Prostate gland (tissue), 2 donors: ENCODE results near the gene ZNF669. TPM values are rescaled to one million over a fixed set of nuclear protein-coding genes. Genes with fewer than 3 reads are reported as not detected.

Source experiments
- DNase-seq: peaks from one replicate; pipeline ENCODE4 v3.0.0-alpha.2; 2019; ENCODE audit warnings: low spot score
- H3K27ac ChIP-seq, 2 donors: fragments of 200-600 bp; sonication (generic); 2 replicates each; pipeline ENCODE4 v1.5.1; 2017 to 2019
- H3K27me3 ChIP-seq: fragments of 200-600 bp; sonication (generic); replicated peaks from 2 replicates; pipeline ENCODE4 v1.5.1; 2019; ENCODE audit not compliant: insufficient read depth
- H3K36me3 ChIP-seq, 2 donors: fragments of 200-600 bp; sonication (generic); 1 replicate in 1 of 2; 2 replicates in 1 of 2; pipeline versions ENCODE4 v1.5.1 to v1.8.1; 2017 to 2019
- H3K4me1 ChIP-seq: fragments of 200-600 bp; sonication (generic); replicated peaks from 2 replicates; pipeline ENCODE4 v1.5.1; 2019
- H3K4me3 ChIP-seq, 2 donors: fragments of 200-600 bp; sonication (generic); 2 replicates each; pipeline ENCODE4 v1.5.1; 2017 to 2019
- H3K9me3 ChIP-seq: fragments of 200-600 bp; sonication (generic); 2 replicates; pipeline ENCODE4 v1.5.1; 2017
- CTCF ChIP-seq, 4 experiments: fragments of 200-600 bp in 2 of 4; fragments of 450-650 bp in 2 of 4; sonication (generic) in 2 of 4; IDR thresholded peaks; 1 replicate in 3 of 4; 2 replicates in 1 of 4; pipeline ENCODE4 v1.5.1; 2016 to 2019; ENCODE audit warnings: antibody characterized with exemption in 4 of 4, mild to moderate bottlenecking in 2 of 4, moderate library complexity in 2 of 4
- POLR2A ChIP-seq: fragments of 450-650 bp; IDR thresholded peaks from one replicate; pipeline ENCODE4 v1.6.1; 2016; ENCODE audit warnings: antibody characterized with exemption, mild to moderate bottlenecking
- POLR2AphosphoS5 ChIP-seq: sonication (generic); formaldehyde crosslinking; IDR thresholded peaks from one replicate; pipeline ENCODE4 v1.6.1; 2017; ENCODE audit warnings: antibody characterized with exemption
- WGBS: methylation state at CpG from one replicate; pipeline ENCODE4 v1.1.5; 2018; 5-methylcytosine and 5-hydroxymethylcytosine counted together
- intact Hi-C: fragments of 100-400 bp; cut with DNase I; formaldehyde crosslinking; loops from one replicate; pipeline ENCODE4 v1.14.2; 2022
- total RNA-seq, 2 donors: library from RNA; depleted of rRNA; stranded (reverse); fragments of >200 nt; gene quantifications; one replicate each; pipeline ENCODE4 v1.1.0, GENCODE V29; 2016

Gene ZNF669
- total RNA-seq, 2 donors from 2014 or later: 7.0 to 8.2 TPM

DNA sequence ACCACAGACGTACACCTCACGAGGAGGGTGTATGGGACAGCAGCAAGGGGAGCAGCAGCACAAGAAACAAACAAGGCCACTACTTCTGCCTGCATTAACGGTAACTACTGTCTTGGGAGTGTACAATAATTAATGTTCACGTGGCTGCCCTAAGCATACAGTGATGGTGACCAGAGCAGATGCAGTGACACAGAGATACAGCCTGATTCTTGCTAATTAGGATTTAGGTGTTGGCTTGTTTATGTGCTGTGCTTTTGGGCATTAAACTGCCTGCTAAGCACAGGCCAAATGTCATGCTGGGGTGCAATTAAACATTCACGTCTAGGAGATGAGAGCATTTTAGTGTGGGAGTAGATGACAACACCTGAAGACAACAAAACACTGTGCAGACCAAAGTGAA lies 7.2 kb downstream of the ZNF669 start:
- peaks cover 0 to 14% of the 10 kb centered on the region in 2 donors for H3K36me3 ChIP-seq
- H3K4me1 ChIP-seq: no peaks in the 10 kb centered on the region
- H3K4me3 ChIP-seq: no peak overlapping the region
- intact Hi-C loops: no loop called here
- H3K9me3 ChIP-seq: no peaks in the 10 kb centered on the region
- no peak overlapping the region for H3K27ac ChIP-seq
- H3K27me3 ChIP-seq: no peaks in the 10 kb centered on the region
- TF ChIP-seq CTCF (IDR thresholded peaks at IDR 0.05) (no peak), POLR2AphosphoS5 (no peak), POLR2A (no peak)
- 92% methylated on average over 5 of the region's 5 CpGs for WGBS
- no peak for DNase-seq

DNA sequence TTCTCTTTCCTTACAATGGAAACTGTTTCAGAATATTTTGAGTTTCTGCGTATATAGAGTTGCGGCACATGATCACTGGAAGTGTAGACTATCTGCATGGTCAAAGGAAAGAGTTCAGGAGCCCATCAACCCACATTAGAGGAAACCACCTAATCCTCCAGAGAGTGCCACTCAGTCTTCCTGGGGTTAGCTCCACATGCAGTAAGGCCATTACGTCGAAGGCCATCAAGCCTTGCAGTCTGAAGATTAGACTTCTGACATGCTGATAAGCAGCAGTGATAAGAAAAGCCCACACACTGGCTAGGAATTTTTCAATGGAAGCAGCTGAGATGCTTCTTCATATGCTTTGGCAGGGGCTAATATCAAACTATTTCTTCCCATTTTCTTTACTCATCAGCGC lies 7.6 kb downstream of the ZNF669 start:
- Histone ChIP-seq H3K36me3 (peaks cover 0 to 14% of the 10 kb centered on the region in 2 donors), H3K27ac (no peak overlapping the region), H3K4me1 (no peaks in the 10 kb centered on the region), H3K27me3 (no peaks in the 10 kb centered on the region), H3K4me3 (no peak overlapping the region), H3K9me3 (no peaks in the 10 kb centered on the region)
- no peak for DNase-seq
- WGBS: 92% methylated on average over 5 of the region's 5 CpGs
- TF ChIP-seq CTCF (IDR thresholded peaks at IDR 0.05) (no peak), POLR2A (no peak), POLR2AphosphoS5 (no peak)
- intact Hi-C loops: no loop called here

DNA sequence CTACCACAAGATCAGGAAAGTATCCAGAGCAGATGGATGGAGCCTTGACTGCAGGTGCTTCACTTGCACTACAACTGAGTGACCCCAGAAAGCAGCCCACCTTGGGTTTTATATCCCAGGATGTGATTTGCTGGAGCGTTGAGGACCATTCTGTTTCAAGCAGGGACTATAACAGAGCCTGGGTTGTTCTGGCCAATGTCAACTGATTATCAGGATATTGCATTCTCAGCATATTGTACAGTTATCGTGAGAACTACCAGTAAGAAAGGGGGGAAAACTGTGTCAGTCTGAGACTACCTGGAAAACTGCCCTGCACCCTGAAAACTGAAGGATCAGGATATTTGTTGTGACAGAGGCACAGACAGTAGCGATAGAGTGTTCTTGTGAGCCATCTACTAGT lies 8.0 kb downstream of the ZNF669 start:
- WGBS: 99% methylated on average over 3 of the region's 3 CpGs
- DNase-seq: no peak
- Histone ChIP-seq H3K4me1 (no peaks in the 10 kb centered on the region), H3K9me3 (no peaks in the 10 kb centered on the region), H3K36me3 (peaks cover 0 to 10% of the 10 kb centered on the region in 2 donors), H3K27ac (no peak overlapping the region), H3K27me3 (no peaks in the 10 kb centered on the region), H3K4me3 (no peak overlapping the region)
- intact Hi-C loops: no loop called here
- TF ChIP-seq POLR2AphosphoS5: no peak
- TF ChIP-seq CTCF (IDR thresholded peaks at IDR 0.05): no peak
- TF ChIP-seq POLR2A: no peak

DNA sequence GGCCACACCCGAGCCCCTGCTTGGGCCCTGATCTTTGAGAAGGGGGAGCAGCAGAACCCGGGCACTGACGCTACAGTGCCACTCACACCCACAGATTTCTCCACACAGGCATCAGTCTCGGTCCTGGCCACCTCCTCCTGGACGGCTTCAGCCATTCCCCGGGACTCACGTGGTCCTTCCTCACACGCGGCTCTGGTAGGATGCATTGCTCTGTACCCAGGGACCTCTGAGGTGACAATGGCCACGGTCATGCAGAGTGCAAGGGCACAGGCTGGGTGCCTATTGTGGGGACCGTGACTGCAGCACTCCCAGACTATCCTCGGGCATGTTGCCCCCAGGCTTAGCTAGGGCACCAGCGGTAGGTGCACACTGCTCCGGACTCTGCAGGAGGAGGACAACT lies 13.7 kb downstream of the ZNF669 start:
- Histone ChIP-seq H3K27me3 (no peaks in the 10 kb centered on the region), H3K4me3 (no peak overlapping the region), H3K4me1 (no peaks in the 10 kb centered on the region), H3K27ac (no peak overlapping the region), H3K9me3 (no peaks in the 10 kb centered on the region), H3K36me3 (no peaks in the 10 kb centered on the region)
- WGBS: 85% methylated on average over 13 of the region's 14 CpGs
- DNase-seq: no peak
- intact Hi-C loops: no loop called here
- TF ChIP-seq POLR2A (no peak), CTCF (IDR thresholded peaks at IDR 0.05) (no peak), POLR2AphosphoS5 (no peak)

GRCh38 chr1:247089616-247090375 lies 14.4 kb downstream of the ZNF669 start:
- WGBS: 62% methylated on average over 17 of the region's 17 CpGs
- TF ChIP-seq POLR2A: no peak
- no peak for TF ChIP-seq CTCF (IDR thresholded peaks at IDR 0.05)
- no peak for TF ChIP-seq POLR2AphosphoS5
- Histone ChIP-seq H3K9me3 (no peaks in the 10 kb centered on the region), H3K27ac (no peak overlapping the region), H3K4me3 (no peak overlapping the region), H3K36me3 (no peaks in the 10 kb centered on the region), H3K27me3 (no peaks in the 10 kb centered on the region), H3K4me1 (no peaks in the 10 kb centered on the region)
- DNase-seq: no peak
- intact Hi-C loops: no loop called here
